ENCODE results near the gene LYPD8.

Gene LYPD8

GRCh38 chr1:248733566-248733965, 22.0 kb downstream of the LYPD8 start:
- H3K27ac ChIP-seq = no peak overlapping the region
- TF ChIP-seq, protein P1, sequence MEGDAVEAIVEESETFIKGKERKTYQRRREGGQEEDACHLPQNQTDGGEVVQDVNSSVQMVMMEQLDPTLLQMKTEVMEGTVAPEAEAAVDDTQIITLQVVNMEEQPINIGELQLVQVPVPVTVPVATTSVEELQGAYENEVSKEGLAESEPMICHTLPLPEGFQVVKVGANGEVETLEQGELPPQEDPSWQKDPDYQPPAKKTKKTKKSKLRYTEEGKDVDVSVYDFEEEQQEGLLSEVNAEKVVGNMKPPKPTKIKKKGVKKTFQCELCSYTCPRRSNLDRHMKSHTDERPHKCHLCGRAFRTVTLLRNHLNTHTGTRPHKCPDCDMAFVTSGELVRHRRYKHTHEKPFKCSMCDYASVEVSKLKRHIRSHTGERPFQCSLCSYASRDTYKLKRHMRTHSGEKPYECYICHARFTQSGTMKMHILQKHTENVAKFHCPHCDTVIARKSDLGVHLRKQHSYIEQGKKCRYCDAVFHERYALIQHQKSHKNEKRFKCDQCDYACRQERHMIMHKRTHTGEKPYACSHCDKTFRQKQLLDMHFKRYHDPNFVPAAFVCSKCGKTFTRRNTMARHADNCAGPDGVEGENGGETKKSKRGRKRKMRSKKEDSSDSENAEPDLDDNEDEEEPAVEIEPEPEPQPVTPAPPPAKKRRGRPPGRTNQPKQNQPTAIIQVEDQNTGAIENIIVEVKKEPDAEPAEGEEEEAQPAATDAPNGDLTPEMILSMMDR (conservative IDR thresholded peaks at IDR 0.05) = no peak

DNA sequence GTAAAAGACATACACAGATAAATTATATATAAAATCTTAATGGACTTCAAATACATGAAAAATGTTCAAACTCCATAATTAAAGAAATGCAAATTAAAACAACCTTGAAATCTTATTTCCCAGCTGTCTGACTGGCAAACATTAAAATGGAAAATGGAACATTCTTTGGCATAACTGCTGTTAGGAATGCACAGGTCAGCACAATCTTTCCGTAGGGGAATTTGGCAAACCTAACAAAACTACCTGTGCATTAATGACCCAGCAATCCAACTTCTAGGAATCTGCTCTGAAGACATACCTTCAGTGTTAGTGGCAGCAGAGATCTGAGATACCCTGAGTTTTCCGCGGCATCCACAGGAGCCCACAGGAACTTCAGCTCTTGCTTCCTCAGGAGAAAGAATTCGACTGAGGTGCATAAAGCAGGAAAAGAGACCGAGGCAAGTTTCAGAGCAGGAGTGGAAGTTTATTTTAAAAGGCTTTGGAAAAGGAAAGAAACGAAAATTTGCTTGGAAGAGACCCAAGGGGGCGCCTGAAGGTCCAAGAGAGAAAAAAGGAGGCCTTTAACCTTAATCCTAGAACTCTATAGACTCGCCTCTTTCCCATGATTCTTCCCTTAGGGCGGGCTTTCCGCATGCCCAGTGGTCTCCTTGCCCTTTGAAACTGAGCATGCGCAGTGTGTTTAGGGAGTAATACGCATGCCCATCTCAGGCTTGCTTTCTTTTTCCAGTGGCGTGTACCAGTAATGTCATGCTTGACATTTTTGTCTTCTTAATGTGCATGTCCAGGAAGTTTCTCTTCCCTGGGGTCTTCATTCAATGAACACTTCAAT, 24.8 kb downstream of the LYPD8 start:
- no peak overlapping the region for H3K27ac ChIP-seq
- TF ChIP-seq, protein P1 (conservative IDR thresholded peaks at IDR 0.05) = no peak

GRCh38 chr1:248714248-248714647, 41.3 kb downstream of the LYPD8 start:
- TF ChIP-seq, protein P1 (conservative IDR thresholded peaks at IDR 0.05) = no peak
- H3K27ac ChIP-seq = no peak overlapping the region

- no peak overlapping the region for H3K27ac ChIP-seq
- TF ChIP-seq, protein P1 (conservative IDR thresholded peaks at IDR 0.05) = no peak
These were observed 45.2 kb downstream of the LYPD8 start for GRCh38 chr1:248710305-248710900.

GRCh38 chr1:248704606-248705005, 51.0 kb downstream of the LYPD8 start:
- no peak overlapping the region for H3K27ac ChIP-seq
- TF ChIP-seq, protein P1 (conservative IDR thresholded peaks at IDR 0.05) = no peak

GRCh38 chr1:248703674-248704073, 51.9 kb downstream of the LYPD8 start:
- no peak overlapping the region for H3K27ac ChIP-seq
- TF ChIP-seq, protein P1 (conservative IDR thresholded peaks at IDR 0.05) = no peak

- TF ChIP-seq, protein P1 (conservative IDR thresholded peaks at IDR 0.05) = no peak
- H3K27ac ChIP-seq = no peak within 1 kb of the TSS
These were observed 52.8 kb downstream of the LYPD8 start, which contains the start of gene OR14I1 for GRCh38 chr1:248702714-248703113. OR14I1 (minus strand) TSS chr1:248702766.

All from VCaP (cell line).